Aorta (tissue), 5 donors: Measurements from ENCODE around the gene SOX30. TPM values are rescaled to one million over a fixed set of nuclear protein-coding genes. Genes with fewer than 3 reads are reported as not detected.

ENCODE experiments used
- ATAC-seq: fragments of 200-7000 bp; cut with Tn5 transposase; one replicate; pipeline ENCODE4 v1.9.1; 2022; ENCODE audit warnings: moderate library complexity; ENCODE audit not compliant: low FRiP score
- DNase-seq, 2 donors: peaks; one replicate each; pipeline ENCODE4 v3.0.0-alpha.2; 2020
- H3K27ac ChIP-seq, 2 donors: one replicate each; pipeline ENCODE4 v1.5.1; 2013; ENCODE audit warnings: low read length in 2 of 2, mild to moderate bottlenecking in 2 of 2, moderate library complexity in 2 of 2, control low read depth in 1 of 2, inconsistent platforms in 1 of 2, low read depth in 1 of 2
- H3K27me3 ChIP-seq, 2 donors: one replicate each; pipeline ENCODE4 v1.6.1; 2013; ENCODE audit warnings: control low read depth in 1 of 2, low read length in 1 of 2, mild to moderate bottlenecking in 1 of 2, moderate library complexity in 1 of 2; ENCODE audit not compliant: insufficient read depth in 2 of 2, control insufficient read depth in 1 of 2
- H3K36me3 ChIP-seq, 2 donors: one replicate each; pipeline ENCODE4 v1.6.1; 2013; ENCODE audit warnings: control low read depth in 1 of 2, low read length in 1 of 2, mild to moderate bottlenecking in 1 of 2; ENCODE audit not compliant: insufficient read depth in 2 of 2, control insufficient read depth in 1 of 2
- H3K4me1 ChIP-seq, 2 donors: one replicate each; pipeline ENCODE4 v1.6.1; 2013; ENCODE audit warnings: low read length in 2 of 2, control low read depth in 1 of 2, mild to moderate bottlenecking in 1 of 2, moderate library complexity in 1 of 2; ENCODE audit not compliant: insufficient read depth in 2 of 2, control insufficient read depth in 1 of 2
- H3K4me3 ChIP-seq, 2 donors: one replicate each; pipeline ENCODE4 v1.5.1; 2013; ENCODE audit warnings: low read length in 2 of 2, control low read depth in 1 of 2, mild to moderate bottlenecking in 1 of 2
- H3K9me3 ChIP-seq: one replicate; pipeline ENCODE4 v1.6.1; 2013; ENCODE audit warnings: mild to moderate bottlenecking, low read length; ENCODE audit not compliant: control insufficient read depth
- WGBS, 2 donors: extraction: QIAGEN DNeasy Blood & Tissue Kit; methylation state at CpG; one replicate each; pipeline ENCODE4 v1.1.7; 2013; 5-methylcytosine and 5-hydroxymethylcytosine counted together
- intact Hi-C, 2 donors: fragments of 100-400 bp; cut with DNase I; formaldehyde crosslinking; loops; one replicate each; pipeline versions ENCODE4 v1.14.2 to v1.15.0; 2022
- polyA plus RNA-seq, 2 donors: library from polyadenylated mRNA; stranded (reverse); fragments of 200-250 nt; gene quantifications; one replicate each; pipeline ENCODE4 v1.2.3, GENCODE V29; 2013
- total RNA-seq, 2 donors: library from RNA; stranded (reverse); fragmentation: NEBNext Ultra II Directional; extraction: Animal tissue kit (Norgen Biotek cat#: 25700); gene quantifications; one replicate each; pipeline ENCODE4 v1.2.1, GENCODE V29; 2021
- donor health status: healthy with polysubstance abuse.
- donor health status: Bipolar disorder and iron deficiency.
- donor health status: DM: no; HTN: no; CAD: no.
- donor health status: DM: no; HTN: no; CAD: no.
- donor health status: DM: yes; HTN: yes; CAD: no.

The SOX30 gene
- total and polyA plus RNA-seq, 4 donors, result 0.12 TPM; not detected in 3

- WGBS, 2 donors, result 1% methylated on average over 59 of the region's 59 CpGs
- Histone ChIP-seq H3K9me3 (no peaks in the 10 kb centered on the region), H3K27me3 (no peaks in the 10 kb centered on the region), H3K36me3 (no peaks in the 10 kb centered on the region), H3K4me1 (no peaks in the 10 kb centered on the region), H3K4me3 (peak within 1 kb of the TSS; percentile 29 to 30), H3K27ac (no peak within 1 kb of the TSS)
- ATAC-seq, result peak; percentile 55
- peak; percentile 57 to 87 for DNase-seq
- intact Hi-C loops, result no loop called here
Observed at GRCh38 chr5:157670662-157671591, 18.7 kb upstream of the SOX30 start, which contains the start of gene C5orf52. Gene C5orf52 (plus strand): TSS chr5:157671533. CDS start chr5:157671615, 82 bp downstream.

DNA sequence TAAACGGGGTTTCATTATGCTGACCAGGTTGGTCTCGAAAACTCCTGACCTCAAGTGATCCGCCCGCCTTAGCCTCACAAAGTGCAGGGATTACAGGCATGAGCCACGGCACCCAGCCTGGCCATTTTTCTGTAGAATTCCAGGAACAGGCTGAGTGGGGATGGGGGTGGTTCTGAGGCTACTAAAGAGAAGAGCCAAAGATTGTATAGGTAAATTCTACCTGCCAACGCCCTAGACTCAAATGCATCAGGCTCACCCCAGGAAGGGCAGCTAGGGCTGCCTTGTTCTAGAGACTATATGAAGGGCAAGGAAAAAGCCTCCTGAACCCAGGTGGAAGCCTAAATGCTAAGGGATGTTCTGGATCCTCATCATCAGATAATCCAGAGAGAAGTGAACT, 17.5 kb upstream of the SOX30 start:
- WGBS, 2 donors, result 96% methylated on average over 6 of the region's 6 CpGs
- intact Hi-C loops, result loop anchor here in 1 of 2 donors (2.0 kb wide), 1 partner anchor 73 kb away; the partner anchor contains the start of gene LSM11
- Histone ChIP-seq H3K27me3 (no peaks in the 10 kb centered on the region), H3K9me3 (no peaks in the 10 kb centered on the region), H3K4me3 (no peak overlapping the region), H3K36me3 (no peaks in the 10 kb centered on the region), H3K27ac (no peak overlapping the region), H3K4me1 (no peaks in the 10 kb centered on the region)
- ATAC-seq (no peak), DNase-seq (no peak)

DNA sequence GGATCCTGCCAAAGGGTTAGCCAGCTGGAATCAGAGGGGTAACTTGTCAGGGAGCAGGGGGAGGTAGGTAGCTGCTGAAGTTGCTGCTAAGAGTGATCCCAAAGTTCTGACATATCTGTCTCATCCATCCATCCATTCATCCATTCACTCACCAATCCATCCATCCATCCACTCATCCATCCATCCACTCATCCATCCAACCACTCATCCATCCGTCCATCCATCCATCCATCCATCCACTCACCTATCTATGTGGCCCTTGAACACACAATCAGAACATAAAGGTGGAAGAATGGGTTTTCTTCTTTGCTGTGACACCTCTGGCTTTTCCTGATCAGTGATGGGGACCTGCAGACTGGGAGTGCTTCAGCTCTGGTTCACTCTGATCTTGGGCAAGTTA, 16.1 kb upstream of the SOX30 start:
- Histone ChIP-seq H3K4me3 (no peak overlapping the region), H3K36me3 (no peaks in the 10 kb centered on the region), H3K27me3 (no peaks in the 10 kb centered on the region), H3K27ac (no peak overlapping the region), H3K4me1 (no peaks in the 10 kb centered on the region), H3K9me3 (no peaks in the 10 kb centered on the region)
- 83 to 94% methylated on average over 1 of the region's 1 CpG for WGBS, 2 donors
- no peak for DNase-seq
- intact Hi-C loops, result loop anchor here in 1 of 2 donors (2.0 kb wide), 1 partner anchor 74 kb away; the partner anchor contains the start of gene LSM11
- no peak for ATAC-seq

DNA sequence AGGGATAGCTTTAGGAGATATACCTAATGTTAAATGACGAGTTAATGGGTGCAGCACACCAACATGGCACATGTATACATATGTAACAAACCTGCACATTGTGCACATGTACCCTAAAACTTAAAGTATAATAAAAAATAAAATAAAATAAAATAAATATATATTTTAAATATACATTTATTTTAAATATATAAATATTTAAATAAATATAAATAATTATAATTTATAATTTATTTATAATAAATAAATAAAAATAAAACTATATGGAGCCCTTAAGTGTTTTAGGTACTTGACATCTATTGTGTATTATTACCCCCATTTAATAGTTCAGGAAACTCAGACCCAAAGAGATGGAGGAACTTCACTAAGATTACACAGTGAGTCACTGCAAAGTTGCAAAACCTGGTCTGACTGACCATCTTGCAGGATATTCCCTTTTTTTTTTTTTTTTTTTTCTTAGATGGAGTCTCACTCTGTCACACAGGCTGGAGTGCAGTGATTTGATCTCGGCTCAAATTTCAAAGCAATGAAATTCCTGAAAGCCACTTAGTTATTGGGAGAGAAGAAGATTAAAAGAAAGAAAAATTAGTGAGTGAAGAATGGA, 13.3 kb upstream of the SOX30 start:
- DNase-seq (no peak), ATAC-seq (no peak)
- Histone ChIP-seq H3K27ac (no peak overlapping the region), H3K4me3 (no peak overlapping the region), H3K27me3 (no peaks in the 10 kb centered on the region), H3K9me3 (no peaks in the 10 kb centered on the region), H3K36me3 (no peaks in the 10 kb centered on the region), H3K4me1 (no peaks in the 10 kb centered on the region)
- WGBS, 2 donors, result 90 to 94% methylated on average over 2 of the region's 2 CpGs
- intact Hi-C loops, result no loop called here

GRCh38 chr5:157659868-157660660, 7.8 kb upstream of the SOX30 start:
- Histone ChIP-seq H3K4me3 (no peak overlapping the region), H3K36me3 (no peaks in the 10 kb centered on the region), H3K27me3 (no peaks in the 10 kb centered on the region), H3K27ac (no peak overlapping the region), H3K9me3 (no peaks in the 10 kb centered on the region), H3K4me1 (no peaks in the 10 kb centered on the region)
- intact Hi-C loops, result no loop called here
- DNase-seq (no peak), ATAC-seq (no peak)
- 87 to 91% methylated on average over 8 of the region's 8 CpGs for WGBS, 2 donors

- DNase-seq, result no peak
- no peaks in the 10 kb centered on the region for H3K27me3 ChIP-seq
- intact Hi-C loops, result no loop called here
Observed at GRCh38 chr5:157658893-157659292, 6.7 kb upstream of the SOX30 start.

GRCh38 chr5:157657516-157657915, 5.3 kb upstream of the SOX30 start:
- intact Hi-C loops, result no loop called here
- no peaks in the 10 kb centered on the region for H3K9me3 ChIP-seq
- no peak overlapping the region for H3K27ac ChIP-seq
- H3K27me3 ChIP-seq, result no peaks in the 10 kb centered on the region
- H3K36me3 ChIP-seq, result no peaks in the 10 kb centered on the region
- ATAC-seq (no peak), DNase-seq (no peak)
- no peak overlapping the region for H3K4me3 ChIP-seq
- H3K4me1 ChIP-seq, result no peaks in the 10 kb centered on the region
- WGBS, 2 donors, result 71 to 76% methylated on average over 2 of the region's 2 CpGs

More at GRCh38 chr5:157658893-157659292, 6.7 kb upstream of the SOX30 start:
- Histone ChIP-seq H3K4me3 (no peak overlapping the region), H3K9me3 (no peaks in the 10 kb centered on the region), H3K36me3 (no peaks in the 10 kb centered on the region), H3K27ac (no peak overlapping the region), H3K4me1 (no peaks in the 10 kb centered on the region)
- 78% methylated on average over 1 of the region's 1 CpG for WGBS, 2 donors
- ATAC-seq, result no peak

DNA sequence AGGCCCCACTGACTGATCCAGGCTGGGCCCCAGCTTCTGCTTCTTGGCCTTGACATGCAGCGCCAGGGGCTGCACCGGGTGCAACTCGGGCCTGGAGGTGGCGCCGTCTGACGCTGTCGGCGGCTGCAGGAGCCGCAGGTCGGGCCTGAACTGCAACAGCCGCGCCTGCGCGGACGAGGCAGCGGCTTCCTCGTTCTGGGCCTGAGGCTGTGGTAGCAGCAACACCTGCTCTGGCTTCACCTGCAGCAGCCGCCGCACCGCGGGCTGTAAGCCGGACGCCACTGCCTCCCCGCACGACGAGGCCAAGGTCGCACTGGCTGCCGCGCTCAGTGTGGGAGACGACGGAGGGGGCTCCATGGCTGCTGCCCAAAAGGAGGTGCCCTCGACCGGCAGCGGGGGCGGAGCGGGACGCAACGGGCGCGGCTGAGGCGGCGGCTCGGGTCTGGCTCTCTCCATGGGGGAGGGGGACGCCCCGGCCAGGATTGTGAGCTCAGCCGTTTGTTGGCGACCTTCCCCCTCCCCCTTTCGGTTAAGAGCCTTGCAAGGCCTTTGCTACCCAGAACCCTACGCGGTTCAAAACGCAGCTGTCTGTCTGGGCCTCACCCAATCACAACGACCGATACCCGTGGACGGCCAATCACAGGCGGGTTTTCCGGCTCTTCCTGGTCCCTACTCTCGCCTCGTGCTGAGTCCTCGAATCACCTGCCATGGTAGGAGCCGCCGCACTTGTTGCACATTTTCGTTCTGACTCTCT, 438 bp downstream of the SOX30 start:
- intact Hi-C loops, result no loop called here

More for the DNA sequence above, 438 bp downstream of the SOX30 start:
- no peak overlapping the region for H3K27ac ChIP-seq
- H3K4me3 ChIP-seq, result peak overlapping the region; percentile 23 to 32
- no peaks in the 10 kb centered on the region for H3K4me1 ChIP-seq
- DNase-seq (peak; percentile 81 to 85), ATAC-seq (peak; percentile 84)
- H3K9me3 ChIP-seq, result no peaks in the 10 kb centered on the region
- no peaks in the 10 kb centered on the region for H3K27me3 ChIP-seq
- H3K36me3 ChIP-seq, result no peaks in the 10 kb centered on the region
- WGBS, 2 donors, result 18% methylated on average over 59 to 63 of the region's 63 CpGs
